ENCODE measurements around the gene TMEM255B.

DNA sequence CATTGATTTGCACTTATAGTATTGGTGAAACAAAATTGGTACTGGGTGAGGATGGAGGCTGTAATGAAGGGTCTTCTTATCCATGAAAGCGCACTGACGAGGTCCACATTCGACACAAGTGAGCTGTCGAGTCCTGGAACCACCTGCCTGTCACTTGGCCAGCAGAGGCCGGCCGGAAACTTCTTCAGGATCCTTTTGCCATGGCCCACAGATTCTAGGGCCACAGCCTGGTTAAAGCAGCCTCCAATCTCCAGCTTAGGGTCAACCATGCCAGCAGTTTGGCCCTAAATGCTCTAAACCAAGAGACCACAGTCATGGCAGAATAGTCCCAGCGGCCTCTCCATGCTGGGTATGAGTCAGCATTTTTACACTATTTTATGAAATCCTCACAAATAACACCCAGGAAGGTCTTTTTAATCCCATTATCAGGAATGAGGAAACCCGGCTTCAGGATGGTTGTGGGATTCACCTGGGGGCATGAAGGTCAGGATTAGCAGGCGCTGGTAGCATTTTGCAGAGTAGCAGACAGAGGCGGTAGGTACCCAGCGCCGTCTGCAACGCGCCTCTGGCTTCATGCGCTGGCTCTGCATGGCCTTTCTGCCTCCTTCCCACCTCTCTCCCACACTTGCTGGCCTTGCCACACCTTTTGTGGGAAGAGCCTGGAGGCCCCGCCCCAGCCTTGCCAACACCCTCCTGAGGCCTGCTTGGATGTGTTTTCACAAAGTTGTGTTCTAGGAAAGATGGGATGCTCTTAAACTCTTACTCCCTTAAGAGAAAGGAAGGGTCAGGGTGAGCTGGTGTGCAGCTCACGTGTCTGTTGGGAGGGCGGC, 89.6 kb downstream of the TMEM255B start:
- TF ChIP-seq, protein P1, sequence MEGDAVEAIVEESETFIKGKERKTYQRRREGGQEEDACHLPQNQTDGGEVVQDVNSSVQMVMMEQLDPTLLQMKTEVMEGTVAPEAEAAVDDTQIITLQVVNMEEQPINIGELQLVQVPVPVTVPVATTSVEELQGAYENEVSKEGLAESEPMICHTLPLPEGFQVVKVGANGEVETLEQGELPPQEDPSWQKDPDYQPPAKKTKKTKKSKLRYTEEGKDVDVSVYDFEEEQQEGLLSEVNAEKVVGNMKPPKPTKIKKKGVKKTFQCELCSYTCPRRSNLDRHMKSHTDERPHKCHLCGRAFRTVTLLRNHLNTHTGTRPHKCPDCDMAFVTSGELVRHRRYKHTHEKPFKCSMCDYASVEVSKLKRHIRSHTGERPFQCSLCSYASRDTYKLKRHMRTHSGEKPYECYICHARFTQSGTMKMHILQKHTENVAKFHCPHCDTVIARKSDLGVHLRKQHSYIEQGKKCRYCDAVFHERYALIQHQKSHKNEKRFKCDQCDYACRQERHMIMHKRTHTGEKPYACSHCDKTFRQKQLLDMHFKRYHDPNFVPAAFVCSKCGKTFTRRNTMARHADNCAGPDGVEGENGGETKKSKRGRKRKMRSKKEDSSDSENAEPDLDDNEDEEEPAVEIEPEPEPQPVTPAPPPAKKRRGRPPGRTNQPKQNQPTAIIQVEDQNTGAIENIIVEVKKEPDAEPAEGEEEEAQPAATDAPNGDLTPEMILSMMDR (conservative IDR thresholded peaks at IDR 0.05): no peak
- no peak for TF ChIP-seq EZH2 (IDR thresholded peaks at IDR 0.05; ENCODE audit: low read depth)
